HUES6 (cell line): ENCODE measurements around the gene PADI3.
"Not testable (repeated sequence)": the region's sequence is repeated elsewhere in the genome, so short reads cannot be mapped to it uniquely, and the experiment has no call there.

ENCODE experiments used
- H3K27ac ChIP-seq: 2 replicates; pipeline ENCODE4 v1.7.0; 2013; ENCODE audit warnings: low read depth, mild to moderate bottlenecking, low read length, inconsistent platforms
- H3K27me3 ChIP-seq: 2 replicates; pipeline ENCODE4 v1.6.1; 2013; ENCODE audit warnings: low read length; ENCODE audit not compliant: control insufficient read depth, insufficient read depth
- H3K36me3 ChIP-seq: 2 replicates; pipeline ENCODE4 v1.6.1; 2013; ENCODE audit warnings: low read length; ENCODE audit not compliant: control insufficient read depth, insufficient read depth
- H3K4me1 ChIP-seq: 2 replicates; pipeline ENCODE4 v1.6.1; 2013; ENCODE audit warnings: low read length; ENCODE audit not compliant: control insufficient read depth, insufficient read depth
- H3K4me3 ChIP-seq: 2 replicates; pipeline ENCODE4 v1.5.1; 2013; ENCODE audit warnings: low read depth, low read length
- H3K9ac ChIP-seq: one replicate; pipeline ENCODE4 v1.6.1; 2013; ENCODE audit warnings: mild to moderate bottlenecking, low read length
- H3K9me3 ChIP-seq: 2 replicates; pipeline ENCODE4 v1.6.1; 2013; ENCODE audit warnings: low read depth, low read length; ENCODE audit not compliant: control insufficient read depth, insufficient read depth

PADI3 gene

GRCh38 chr1:17230671-17231310, 18.1 kb upstream of the PADI3 start:
- Histone ChIP-seq H3K4me1 (no peaks in the 10 kb centered on the region), H3K9me3 (no peaks in the 10 kb centered on the region), H3K27me3 (no peaks in the 10 kb centered on the region), H3K36me3 (no peaks in the 10 kb centered on the region), H3K4me3 (no peak overlapping the region), H3K27ac (no peak overlapping the region), H3K9ac (no peak overlapping the region)

- Histone ChIP-seq H3K9ac (no peak overlapping the region), H3K27me3 (no peaks in the 10 kb centered on the region), H3K27ac (no peak overlapping the region), H3K9me3 (no peaks in the 10 kb centered on the region), H3K4me3 (no peak overlapping the region), H3K36me3 (no peaks in the 10 kb centered on the region), H3K4me1 (no peaks in the 10 kb centered on the region)
Observed at GRCh38 chr1:17232759-17233661, 15.9 kb upstream of the PADI3 start.

GRCh38 chr1:17233675-17234320, 15.1 kb upstream of the PADI3 start:
- no peaks in the 10 kb centered on the region for H3K4me1 ChIP-seq
- H3K9me3 ChIP-seq, result no peaks in the 10 kb centered on the region
- no peaks in the 10 kb centered on the region for H3K27me3 ChIP-seq
- H3K27ac ChIP-seq, result no peak overlapping the region
- H3K36me3 ChIP-seq, result no peaks in the 10 kb centered on the region
- H3K4me3 ChIP-seq, result no peak overlapping the region
- H3K9ac ChIP-seq, result no peak overlapping the region

- Histone ChIP-seq H3K4me1 (no peaks in the 10 kb centered on the region), H3K27ac (no peak overlapping the region), H3K4me3 (no peak overlapping the region), H3K27me3 (no peaks in the 10 kb centered on the region), H3K9me3 (no peaks in the 10 kb centered on the region), H3K36me3 (no peaks in the 10 kb centered on the region), H3K9ac (no peak overlapping the region)
Observed at GRCh38 chr1:17234405-17234804, 14.5 kb upstream of the PADI3 start.

GRCh38 chr1:17235135-17235885, 13.6 kb upstream of the PADI3 start:
- H3K9me3 ChIP-seq, result no peaks in the 10 kb centered on the region
- no peak overlapping the region for H3K9ac ChIP-seq
- peaks cover 5% of the 10 kb centered on the region; the same call in 1 of the 2 replicates for H3K4me1 ChIP-seq
- H3K36me3 ChIP-seq, result no peaks in the 10 kb centered on the region
- H3K27me3 ChIP-seq, result no peaks in the 10 kb centered on the region
- H3K27ac ChIP-seq, result no peak overlapping the region
- no peak overlapping the region for H3K4me3 ChIP-seq

GRCh38 chr1:17236779-17237560, 11.9 kb upstream of the PADI3 start:
- Histone ChIP-seq H3K36me3 (no peaks in the 10 kb centered on the region), H3K27me3 (no peaks in the 10 kb centered on the region), H3K27ac (no peak overlapping the region), H3K4me3 (no peak overlapping the region), H3K9ac (no peak overlapping the region), H3K9me3 (no peaks in the 10 kb centered on the region), H3K4me1 (peaks cover 5% of the 10 kb centered on the region; the same call in 1 of the 2 replicates)

GRCh38 chr1:17237561-17237903, 11.4 kb upstream of the PADI3 start:
- no peaks in the 10 kb centered on the region for H3K9me3 ChIP-seq
- no peak overlapping the region for H3K9ac ChIP-seq
- no peaks in the 10 kb centered on the region for H3K36me3 ChIP-seq
- H3K27me3 ChIP-seq, result no peaks in the 10 kb centered on the region
- no peak overlapping the region for H3K4me3 ChIP-seq
- H3K27ac ChIP-seq, result no peak overlapping the region
- H3K4me1 ChIP-seq, result peaks cover 5% of the 10 kb centered on the region; the same call in 1 of the 2 replicates

GRCh38 chr1:17239420-17239819, 9.5 kb upstream of the PADI3 start:
- Histone ChIP-seq H3K4me3 (no peak overlapping the region), H3K4me1 (peaks cover 5% of the 10 kb centered on the region; the same call in 1 of the 2 replicates), H3K36me3 (no peaks in the 10 kb centered on the region), H3K9me3 (no peaks in the 10 kb centered on the region), H3K9ac (no peak overlapping the region), H3K27ac (no peak overlapping the region), H3K27me3 (no peaks in the 10 kb centered on the region)

GRCh38 chr1:17241011-17241779, 7.7 kb upstream of the PADI3 start:
- H3K27me3 ChIP-seq, H3K9me3 ChIP-seq, H3K27ac ChIP-seq, H3K9ac ChIP-seq, H3K4me3 ChIP-seq, H3K36me3 ChIP-seq: not testable (repeated sequence)
- peaks cover 18% of the 10 kb centered on the region; the same call in 1 of the 2 replicates for H3K4me1 ChIP-seq

GRCh38 chr1:17241780-17242074, 7.2 kb upstream of the PADI3 start:
- H3K36me3 ChIP-seq, H3K27me3 ChIP-seq, H3K9ac ChIP-seq, H3K9me3 ChIP-seq, H3K4me3 ChIP-seq, H3K27ac ChIP-seq: not testable (repeated sequence)
- H3K4me1 ChIP-seq, result peaks cover 18% of the 10 kb centered on the region; the same call in 1 of the 2 replicates
